ENCODE data around the gene CYB5A.

CYB5A gene

GRCh38 chr18:74242438-74243096, 49.2 kb downstream of the CYB5A start:
- no peak for DNase-seq

- DNase-seq = no peak
These were observed 49.8 kb downstream of the CYB5A start for GRCh38 chr18:74241970-74242369.

- no peak for DNase-seq
These were observed 50.3 kb downstream of the CYB5A start for GRCh38 chr18:74241426-74241825.

GRCh38 chr18:74239567-74239966, 52.2 kb downstream of the CYB5A start:
- no peak for DNase-seq

- DNase-seq = no peak
These were observed 57.2 kb downstream of the CYB5A start for GRCh38 chr18:74234326-74235171.

GRCh38 chr18:74233933-74234325, 57.8 kb downstream of the CYB5A start:
- DNase-seq = no peak

GRCh38 chr18:74230922-74231714, 60.6 kb downstream of the CYB5A start:
- DNase-seq = no peak

- no peak for DNase-seq
These were observed 61.9 kb downstream of the CYB5A start for GRCh38 chr18:74229891-74230290.

GRCh38 chr18:74229005-74229404, 62.8 kb downstream of the CYB5A start:
- no peak for DNase-seq

GRCh38 chr18:74228312-74228711, 63.5 kb downstream of the CYB5A start:
- no peak for DNase-seq

- DNase-seq = no peak
These were observed 65.1 kb downstream of the CYB5A start for GRCh38 chr18:74226666-74227065.

GRCh38 chr18:74226156-74226555, 65.6 kb downstream of the CYB5A start:
- no peak for DNase-seq

GRCh38 chr18:74225193-74225840, 66.4 kb downstream of the CYB5A start:
- DNase-seq = no peak

- DNase-seq = no peak
These were observed 68.9 kb downstream of the CYB5A start for GRCh38 chr18:74222710-74223494.

GRCh38 chr18:74221081-74221480, 70.7 kb downstream of the CYB5A start:
- no peak for DNase-seq

GRCh38 chr18:74219056-74219455, 72.7 kb downstream of the CYB5A start:
- DNase-seq = no peak

GRCh38 chr18:74217476-74218143, 74.2 kb downstream of the CYB5A start:
- DNase-seq = no peak

- no peak for DNase-seq
These were observed 75.1 kb downstream of the CYB5A start for GRCh38 chr18:74216661-74217110.

GRCh38 chr18:74215863-74216262, 75.9 kb downstream of the CYB5A start:
- no peak for DNase-seq

- no peak for DNase-seq
These were observed 78.3 kb downstream of the CYB5A start for GRCh38 chr18:74213429-74213828.

- DNase-seq = no peak
These were observed 87.1 kb downstream of the CYB5A start for GRCh38 chr18:74204526-74205152.

Data from activated T-cell treated with anti-CD3 and anti-CD28 coated beads for 4 hours (primary cell).